ENCODE measurements around the gene DMRT1.

DMRT1 gene

GRCh38 chr9:922171-922570 is 80.7 kb downstream of the DMRT1 start:
- DNase-seq (ENCODE audit: low read depth in 2 of 2), result no peak

- no peak for DNase-seq (ENCODE audit: low read depth in 2 of 2)
Measured at GRCh38 chr9:922731-923130, 81.2 kb downstream of the DMRT1 start.

- no peak for DNase-seq (ENCODE audit: low read depth in 2 of 2)
Measured at GRCh38 chr9:926976-927375, 85.5 kb downstream of the DMRT1 start.

GRCh38 chr9:928363-929042 is 87.0 kb downstream of the DMRT1 start:
- DNase-seq (ENCODE audit: low read depth in 2 of 2), result no peak

GRCh38 chr9:929719-930118 is 88.2 kb downstream of the DMRT1 start:
- no peak for DNase-seq (ENCODE audit: low read depth in 2 of 2)

DNA sequence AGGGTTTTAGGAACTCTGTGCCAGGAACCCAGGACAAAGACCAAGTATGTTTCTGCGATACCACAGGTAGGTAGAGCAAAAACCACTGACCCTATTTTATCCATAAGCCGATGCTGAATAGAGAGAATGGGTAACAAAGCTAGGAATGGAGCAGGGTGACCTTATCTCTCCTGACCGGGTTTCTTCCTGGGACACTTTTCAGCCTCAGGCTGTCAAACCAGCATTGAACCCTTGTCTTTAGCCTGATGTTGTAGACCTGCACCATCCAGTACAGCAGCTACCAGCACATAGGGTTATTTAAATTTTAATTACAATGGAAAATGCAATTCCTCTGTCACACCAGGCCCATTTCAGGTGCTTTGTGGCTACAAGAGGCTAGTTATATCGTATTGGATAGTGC is 91.9 kb downstream of the DMRT1 start:
- DNase-seq (ENCODE audit: low read depth in 2 of 2), result no peak

GRCh38 chr9:935348-935965 is 94.0 kb downstream of the DMRT1 start:
- DNase-seq (ENCODE audit: low read depth in 2 of 2), result no peak

GRCh38 chr9:942805-943580 is 101.5 kb downstream of the DMRT1 start:
- DNase-seq (ENCODE audit: low read depth in 2 of 2), result no peak

DNA sequence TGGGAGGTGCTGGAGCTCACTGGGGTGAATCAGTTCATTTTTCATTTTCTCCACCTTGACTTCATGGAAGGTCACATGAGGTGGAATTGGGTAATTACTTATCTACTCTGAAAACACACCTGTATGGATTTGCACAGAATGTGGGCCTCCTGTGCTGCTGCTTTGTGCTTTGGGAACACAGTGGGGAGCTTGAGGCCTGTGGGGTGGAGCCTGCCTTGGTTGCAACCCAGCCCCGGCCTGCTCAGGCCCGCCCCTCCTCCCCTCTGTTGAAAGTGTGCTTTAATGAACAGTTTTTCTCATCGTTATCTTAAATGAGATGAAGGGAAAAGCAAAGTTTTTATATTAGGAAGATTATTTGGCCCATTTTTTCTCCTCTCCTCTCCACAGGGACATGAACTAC is 106.5 kb downstream of the DMRT1 start:
- no peak for DNase-seq (ENCODE audit: low read depth in 2 of 2)

DNA sequence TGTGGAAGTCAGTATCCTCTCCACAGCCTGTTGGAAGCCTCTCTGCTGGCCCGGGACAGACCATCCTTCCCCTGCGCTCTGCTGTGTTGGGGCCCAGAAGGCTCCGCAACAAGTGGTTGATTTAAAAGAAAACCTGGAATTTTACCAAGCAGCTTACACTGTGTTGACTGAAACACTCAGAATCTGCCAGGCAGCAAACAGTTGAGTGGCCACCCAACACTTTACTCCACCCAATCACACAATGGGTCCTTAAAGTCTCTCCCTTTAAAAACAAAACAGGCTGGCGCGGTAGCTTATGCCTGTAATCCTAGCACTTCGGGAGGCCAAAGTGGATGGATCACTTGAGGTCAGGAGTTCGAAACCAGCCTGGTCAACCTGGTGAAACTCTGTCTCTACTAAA is 107.0 kb downstream of the DMRT1 start:
- no peak for DNase-seq (ENCODE audit: low read depth in 2 of 2)

DNA sequence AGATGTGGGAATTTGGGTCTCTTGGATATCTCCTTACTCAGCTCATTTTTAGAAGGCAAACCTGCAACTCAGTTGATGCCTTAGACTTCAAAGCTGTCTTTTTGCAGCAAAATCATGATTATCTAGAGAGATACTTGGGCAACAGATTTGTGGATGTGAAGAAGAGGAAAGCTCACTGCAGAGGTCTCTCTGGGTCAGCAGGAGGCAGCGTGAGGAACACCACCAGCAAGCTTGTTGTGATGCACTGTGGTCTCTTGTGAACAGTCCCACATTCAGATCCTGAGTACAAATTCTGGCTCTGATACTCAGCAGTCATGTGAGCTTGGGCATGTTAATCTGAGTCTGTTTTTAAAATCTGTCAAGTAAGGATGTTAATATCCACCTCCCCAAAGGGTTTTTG is 108.6 kb downstream of the DMRT1 start:
- no peak for DNase-seq (ENCODE audit: low read depth in 2 of 2)

GRCh38 chr9:952546-952945 is 111.0 kb downstream of the DMRT1 start:
- DNase-seq (ENCODE audit: low read depth in 2 of 2), result no peak

DNA sequence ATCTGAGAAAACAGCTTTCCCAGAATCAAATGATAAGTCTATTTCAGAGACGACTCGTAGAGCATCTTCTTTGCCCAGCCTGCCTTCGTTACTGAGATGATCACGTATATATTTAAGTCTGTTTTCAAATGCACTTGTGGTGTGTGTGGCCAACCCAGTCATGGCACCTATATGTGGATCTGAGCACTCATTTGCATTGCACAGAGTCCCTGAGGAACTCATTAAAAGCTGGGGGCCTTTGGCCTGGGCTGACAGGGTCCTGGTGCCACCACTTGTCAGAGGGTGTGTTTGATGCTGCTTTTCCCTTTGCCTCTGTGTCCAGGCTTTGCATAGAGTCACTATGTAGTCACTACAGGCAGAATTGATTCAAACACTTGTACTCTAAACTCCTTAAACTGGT is 117.6 kb downstream of the DMRT1 start:
- DNase-seq (ENCODE audit: low read depth in 2 of 2), result no peak

- DNase-seq (ENCODE audit: low read depth in 2 of 2), result no peak
Measured at GRCh38 chr9:959914-960313, 118.4 kb downstream of the DMRT1 start.

GRCh38 chr9:962023-962422 is 120.5 kb downstream of the DMRT1 start:
- DNase-seq (ENCODE audit: low read depth in 2 of 2), result no peak

- no peak for DNase-seq (ENCODE audit: low read depth in 2 of 2)
Measured at GRCh38 chr9:965497-965896, 124.0 kb downstream of the DMRT1 start.

DNA sequence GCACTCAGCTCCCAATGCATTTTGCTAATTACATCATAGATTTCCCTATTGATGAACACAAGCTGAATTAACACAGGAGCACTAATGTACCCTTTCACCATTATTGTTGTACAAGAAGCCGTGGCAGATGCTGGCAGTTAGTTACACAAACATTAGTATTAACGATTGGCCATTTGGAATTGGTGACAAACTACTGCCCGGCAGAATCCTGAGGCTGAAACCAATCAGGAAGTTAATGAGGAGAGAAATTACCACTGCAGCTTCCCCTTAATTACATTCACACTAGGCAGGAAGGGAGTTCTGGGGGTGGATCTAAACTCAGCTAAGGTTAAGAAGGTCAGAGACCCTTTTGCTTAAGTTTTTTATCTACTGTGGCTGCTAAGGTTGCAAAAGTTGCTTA is 125.4 kb downstream of the DMRT1 start:
- DNase-seq (ENCODE audit: low read depth in 2 of 2), result no peak

DNA sequence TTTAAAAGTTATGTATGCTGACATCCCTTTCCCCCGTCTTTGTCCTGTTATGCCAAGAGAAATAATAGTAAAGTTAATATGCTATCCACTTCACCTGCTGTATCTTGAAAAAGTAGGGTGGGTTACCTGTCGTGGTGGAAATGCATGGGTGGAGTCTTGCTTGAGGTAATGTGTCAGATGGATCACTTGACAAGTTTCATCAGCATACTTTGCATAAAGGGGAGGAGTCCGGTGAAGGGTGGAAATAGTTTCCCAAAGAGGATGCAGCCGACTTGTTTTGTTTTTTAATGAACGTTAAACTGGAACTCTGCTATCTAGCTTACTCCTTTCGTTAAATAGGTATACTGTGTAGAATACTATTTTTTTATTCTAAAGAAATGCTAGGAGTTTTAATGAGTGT is 125.9 kb downstream of the DMRT1 start:
- DNase-seq (ENCODE audit: low read depth in 2 of 2), result no peak

DNA sequence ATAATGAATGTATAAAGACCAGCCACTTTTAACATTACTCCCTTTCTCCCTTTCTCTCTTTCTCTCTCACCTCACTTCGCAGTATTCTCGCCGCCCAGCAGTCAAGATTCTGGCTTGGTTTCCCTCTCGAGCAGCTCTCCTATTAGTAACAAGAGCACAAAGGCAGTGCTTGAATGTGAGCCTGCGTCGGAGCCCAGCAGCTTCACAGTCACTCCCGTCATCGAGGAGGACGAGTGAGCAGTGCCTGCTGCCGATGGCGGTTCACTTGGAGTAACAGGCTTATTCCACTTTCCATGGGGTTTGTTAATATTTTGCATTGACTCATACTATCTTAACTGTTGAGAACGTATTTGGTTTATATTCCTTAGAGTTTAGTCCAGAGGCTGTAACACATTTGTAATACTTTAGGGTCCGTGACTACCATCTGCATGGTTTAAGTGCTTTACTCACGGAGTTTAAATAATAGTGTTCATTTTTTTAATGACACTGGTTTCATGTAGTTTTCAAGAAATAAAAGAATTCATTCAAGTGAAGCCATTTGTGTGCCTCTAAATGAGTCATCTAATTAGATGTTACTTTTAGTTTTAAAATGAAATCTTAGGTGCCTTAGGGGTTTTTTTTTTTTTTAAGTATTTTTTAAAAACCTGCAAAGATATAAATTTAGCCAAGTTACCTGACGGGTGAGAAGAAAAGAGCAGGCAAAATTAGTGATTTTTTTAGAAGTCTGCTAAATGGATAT is 126.6 kb downstream of the DMRT1 start:
- DNase-seq (ENCODE audit: low read depth in 2 of 2), result no peak

DNA sequence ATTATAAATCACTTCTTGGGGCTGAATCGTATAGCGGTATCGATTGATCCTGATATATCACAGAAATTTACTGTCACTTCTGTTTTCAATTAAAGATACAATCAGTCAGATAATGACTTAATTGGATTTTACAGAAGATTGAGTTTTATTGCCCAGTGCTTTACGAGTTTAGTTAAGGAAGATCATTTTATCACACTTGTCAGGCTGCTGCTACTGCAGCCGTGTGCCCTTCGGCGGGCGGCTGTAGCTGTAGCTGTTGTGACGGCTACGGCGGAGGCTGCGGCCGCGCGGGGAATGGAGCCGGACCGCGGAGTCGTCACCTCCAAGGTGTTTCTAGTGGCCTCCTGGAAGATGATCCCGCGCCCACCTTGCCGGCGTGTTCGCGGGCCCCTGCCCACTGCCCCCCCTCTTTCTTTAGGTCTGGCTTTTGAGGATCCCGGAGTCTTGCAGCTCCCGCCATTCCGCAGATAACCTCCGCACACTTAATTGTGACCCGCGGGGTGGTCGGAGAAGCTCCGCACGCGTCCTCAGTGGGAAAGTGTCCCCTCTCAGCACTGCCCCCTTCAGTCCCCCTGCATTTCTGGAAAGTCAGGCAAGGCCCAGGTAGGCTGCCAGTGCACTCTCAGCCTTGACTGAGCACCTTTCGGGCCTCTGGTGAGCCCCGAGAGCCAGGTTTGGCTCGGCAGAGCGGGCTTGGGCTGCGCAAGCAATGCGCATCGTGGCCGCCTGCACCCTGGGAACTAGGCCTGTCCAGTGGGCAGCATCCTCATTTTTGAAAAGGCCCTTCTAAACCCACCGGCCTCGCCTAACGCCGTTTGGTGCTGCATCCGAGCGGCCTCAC is 128.0 kb downstream of the DMRT1 start:
- no peak for DNase-seq (ENCODE audit: low read depth in 2 of 2)

DNA sequence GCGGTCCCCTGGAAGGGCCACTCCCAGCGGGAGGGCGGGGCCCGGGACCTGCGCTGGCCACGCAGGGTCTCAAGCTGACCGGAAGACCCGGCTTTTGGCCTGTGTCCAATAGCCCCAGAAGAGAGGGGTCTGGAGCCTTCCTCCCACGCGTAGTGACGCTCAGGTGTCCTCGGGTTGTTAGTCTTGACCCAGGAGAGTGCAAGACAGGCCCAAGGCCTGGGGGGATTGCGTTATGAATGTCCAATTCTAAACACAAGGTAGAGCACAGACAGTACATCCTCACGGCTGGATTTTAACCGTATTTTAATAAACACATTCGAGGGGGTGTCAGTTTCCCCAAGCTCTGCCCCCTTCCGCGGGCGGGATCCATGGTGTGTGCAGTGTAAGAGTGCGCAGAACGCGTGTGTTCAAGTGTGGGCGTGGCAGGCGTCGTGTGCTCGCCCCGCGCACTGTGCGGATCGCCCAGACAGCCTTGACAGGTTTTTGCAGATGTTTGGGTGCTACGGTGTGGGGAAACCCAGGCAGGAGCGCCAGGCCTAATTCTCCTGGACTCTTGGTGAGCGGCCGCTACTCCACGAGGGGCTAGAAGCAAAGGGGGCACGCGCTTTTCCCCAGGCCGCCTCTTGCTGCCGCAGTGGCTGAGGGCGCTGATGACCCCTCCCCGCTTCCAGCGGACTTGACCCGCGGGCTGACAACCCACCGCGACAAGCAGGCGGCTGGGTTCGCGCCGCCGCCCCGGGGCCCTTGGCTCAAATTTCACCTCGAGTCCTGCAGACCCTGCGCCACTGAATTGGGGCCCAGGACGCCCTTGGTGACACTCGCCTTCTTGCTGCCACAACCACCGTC is 128.9 kb downstream of the DMRT1 start:
- DNase-seq (ENCODE audit: low read depth in 2 of 2), result no peak

Measured in stimulated activated CD8-positive, alpha-beta memory T cell treated with anti-CD3 and anti-CD28 coated beads, Interleukin-2, amount 100 ng/mL, for 48 hours (primary cell).